Hippocampal formation (tissue), 2 donors: Measurements from ENCODE around the gene EI24.

ENCODE experiments used
- DNase-seq, 2 donors: peaks; one replicate each; lab custom pipeline; 2025; lab: John Stamatoyannopoulos, UW

The EI24 gene

GRCh38 chr11:125627236-125627910 lies 58.1 kb downstream of the EI24 start:
- no peak for DNase-seq
